Measurements from ENCODE around the gene RRM2.
A peak's percentile ranks its signal among the peaks of the same experiment; 100 is the strongest.
"Not testable (repeated sequence)": the region's sequence is repeated elsewhere in the genome, so short reads cannot be mapped to it uniquely, and the experiment has no call there.

Gene RRM2

GRCh38 chr2:10104906-10105305 lies 17.6 kb upstream of the RRM2 start:
- not testable (repeated sequence) for H3K18ac ChIP-seq (ENCODE audit: low read length); H3K4me1 ChIP-seq (ENCODE audit: control insufficient read depth, low read depth, low read length); H3K9ac ChIP-seq (ENCODE audit: low read length); H3K27me3 ChIP-seq (ENCODE audit: insufficient read depth, low read length, poor library complexity); H2BK120ac ChIP-seq (ENCODE audit: low read depth, low read length); H2BK15ac ChIP-seq (replicated peaks; ENCODE audit: low read depth); H2AK5ac ChIP-seq (ENCODE audit: low read length); H3K4ac ChIP-seq (ENCODE audit: low read depth, low read length); H4K5ac ChIP-seq (ENCODE audit: low read length); H3K56ac ChIP-seq (ENCODE audit: low read length); DNase-seq; H3K27ac ChIP-seq (ENCODE audit: low read depth, low read length); H2BK5ac ChIP-seq (ENCODE audit: low read length); H3K79me1 ChIP-seq (ENCODE audit: low read length); H4K8ac ChIP-seq (ENCODE audit: low read depth, low read length); H3K23ac ChIP-seq (ENCODE audit: low read length); H3K4me3 ChIP-seq (ENCODE audit: low read length); H3K4me2 ChIP-seq (ENCODE audit: low read length); H3K79me2 ChIP-seq (ENCODE audit: control insufficient read depth, insufficient read depth, low read length); H3K36me3 ChIP-seq (ENCODE audit: control insufficient read depth, insufficient read depth, low read length)

GRCh38 chr2:10109311-10109710 lies 13.2 kb upstream of the RRM2 start:
- H2BK120ac ChIP-seq (ENCODE audit: low read depth, low read length) = no peak overlapping the region
- H3K27me3 ChIP-seq (ENCODE audit: insufficient read depth, low read length, poor library complexity) = no peaks in the 10 kb centered on the region
- no peaks in the 10 kb centered on the region for H3K36me3 ChIP-seq (ENCODE audit: control insufficient read depth, insufficient read depth, low read length)
- H3K4me2 ChIP-seq (ENCODE audit: low read length) = no peak overlapping the region
- H3K18ac ChIP-seq (ENCODE audit: low read length) = no peak overlapping the region
- H3K4ac ChIP-seq (ENCODE audit: low read depth, low read length) = no peak overlapping the region
- no peaks in the 10 kb centered on the region for H3K4me1 ChIP-seq (ENCODE audit: control insufficient read depth, low read depth, low read length)
- H3K56ac ChIP-seq (ENCODE audit: low read length) = no peak overlapping the region
- H3K79me1 ChIP-seq (ENCODE audit: low read length) = no peaks in the 10 kb centered on the region
- no peak overlapping the region for H2AK5ac ChIP-seq (ENCODE audit: low read length)
- H4K5ac ChIP-seq (ENCODE audit: low read length) = no peak overlapping the region
- H2BK5ac ChIP-seq (ENCODE audit: low read length) = no peak overlapping the region
- no peak for DNase-seq
- H3K4me3 ChIP-seq (ENCODE audit: low read length) = no peak overlapping the region
- H4K8ac ChIP-seq (ENCODE audit: low read depth, low read length) = no peak overlapping the region
- H3K27ac ChIP-seq (ENCODE audit: low read depth, low read length) = no peak overlapping the region
- no peak overlapping the region for H2BK15ac ChIP-seq (replicated peaks; ENCODE audit: low read depth)
- no peaks in the 10 kb centered on the region for H3K79me2 ChIP-seq (ENCODE audit: control insufficient read depth, insufficient read depth, low read length)
- no peak overlapping the region for H3K23ac ChIP-seq (ENCODE audit: low read length)
- H3K9ac ChIP-seq (ENCODE audit: low read length) = no peak overlapping the region

GRCh38 chr2:10119027-10119325 lies 3.6 kb upstream of the RRM2 start:
- no peak overlapping the region for H3K27ac ChIP-seq (ENCODE audit: low read depth, low read length)
- H2BK15ac ChIP-seq (replicated peaks; ENCODE audit: low read depth) = no peak overlapping the region
- H3K79me1 ChIP-seq (ENCODE audit: low read length) = peaks cover 3% of the 10 kb centered on the region
- DNase-seq = no peak
- no peak overlapping the region for H3K23ac ChIP-seq (ENCODE audit: low read length)
- no peak overlapping the region for H3K9ac ChIP-seq (ENCODE audit: low read length)
- H3K4me2 ChIP-seq (ENCODE audit: low read length) = no peak overlapping the region
- no peak overlapping the region for H2BK120ac ChIP-seq (ENCODE audit: low read depth, low read length)
- WGBS (ENCODE audit: extremely low coverage, insufficient coverage, low lambda C conversion rate) = no CpG with 5 or more reads among the region's 3 CpGs
- no peak overlapping the region for H2BK5ac ChIP-seq (ENCODE audit: low read length)
- H2AK5ac ChIP-seq (ENCODE audit: low read length) = no peak overlapping the region
- no peak overlapping the region for H4K5ac ChIP-seq (ENCODE audit: low read length)
- H3K4ac ChIP-seq (ENCODE audit: low read depth, low read length) = no peak overlapping the region
- H3K4me1 ChIP-seq (ENCODE audit: control insufficient read depth, low read depth, low read length) = no peaks in the 10 kb centered on the region
- no peaks in the 10 kb centered on the region for H3K36me3 ChIP-seq (ENCODE audit: control insufficient read depth, insufficient read depth, low read length)
- peaks cover 22% of the 10 kb centered on the region for H3K79me2 ChIP-seq (ENCODE audit: control insufficient read depth, insufficient read depth, low read length)
- no peak overlapping the region for H3K18ac ChIP-seq (ENCODE audit: low read length)
- H3K56ac ChIP-seq (ENCODE audit: low read length) = no peak overlapping the region
- no peak overlapping the region for H4K8ac ChIP-seq (ENCODE audit: low read depth, low read length)
- no peak overlapping the region for H3K4me3 ChIP-seq (ENCODE audit: low read length)
- H3K27me3 ChIP-seq (ENCODE audit: insufficient read depth, low read length, poor library complexity) = no peaks in the 10 kb centered on the region

GRCh38 chr2:10119601-10120157 lies 2.9 kb upstream of the RRM2 start:
- no peak for DNase-seq
- Histone ChIP-seq H3K27me3 (ENCODE audit: insufficient read depth, low read length, poor library complexity) (no peaks in the 10 kb centered on the region), H3K79me1 (ENCODE audit: low read length) (peaks cover 3% of the 10 kb centered on the region), H3K4me3 (ENCODE audit: low read length) (no peak overlapping the region), H3K4me1 (ENCODE audit: control insufficient read depth, low read depth, low read length) (no peaks in the 10 kb centered on the region), H3K27ac (ENCODE audit: low read depth, low read length) (no peak overlapping the region), H3K36me3 (ENCODE audit: control insufficient read depth, insufficient read depth, low read length) (no peaks in the 10 kb centered on the region), H4K8ac (ENCODE audit: low read depth, low read length) (no peak overlapping the region), H2BK15ac (replicated peaks; ENCODE audit: low read depth) (no peak overlapping the region), H3K56ac (ENCODE audit: low read length) (peak overlapping the region; percentile 77), H2BK120ac (ENCODE audit: low read depth, low read length) (no peak overlapping the region), H2AK5ac (ENCODE audit: low read length) (no peak overlapping the region), H3K23ac (ENCODE audit: low read length) (no peak overlapping the region), H3K18ac (ENCODE audit: low read length) (no peak overlapping the region), H3K9ac (ENCODE audit: low read length) (peak overlapping the region; percentile 29), H3K4ac (ENCODE audit: low read depth, low read length) (peak overlapping the region; percentile 72), H3K4me2 (ENCODE audit: low read length) (peak overlapping the region; percentile 23), H2BK5ac (ENCODE audit: low read length) (no peak overlapping the region), H3K79me2 (ENCODE audit: control insufficient read depth, insufficient read depth, low read length) (peaks cover 25% of the 10 kb centered on the region), H4K5ac (ENCODE audit: low read length) (no peak overlapping the region)
- no CpG with 5 or more reads among the region's 14 CpGs for WGBS (ENCODE audit: extremely low coverage, insufficient coverage, low lambda C conversion rate)

GRCh38 chr2:10120158-10120876 lies 2.2 kb upstream of the RRM2 start:
- H4K5ac ChIP-seq (ENCODE audit: low read length) = no peak overlapping the region
- peak overlapping the region; percentile 81 for H3K4me3 ChIP-seq (ENCODE audit: low read length)
- H3K9ac ChIP-seq (ENCODE audit: low read length) = peak overlapping the region; percentile 95
- peak overlapping the region; percentile 84 for H3K27ac ChIP-seq (ENCODE audit: low read depth, low read length)
- peak; percentile 99 for DNase-seq
- H4K8ac ChIP-seq (ENCODE audit: low read depth, low read length) = no peak overlapping the region
- peaks cover 30% of the 10 kb centered on the region for H3K79me2 ChIP-seq (ENCODE audit: control insufficient read depth, insufficient read depth, low read length)
- H3K79me1 ChIP-seq (ENCODE audit: low read length) = peaks cover 8% of the 10 kb centered on the region
- H2BK15ac ChIP-seq (replicated peaks; ENCODE audit: low read depth) = no peak overlapping the region
- H2BK5ac ChIP-seq (ENCODE audit: low read length) = peak overlapping the region; percentile 43
- H2BK120ac ChIP-seq (ENCODE audit: low read depth, low read length) = no peak overlapping the region
- peak overlapping the region; percentile 72 for H3K4ac ChIP-seq (ENCODE audit: low read depth, low read length)
- peaks cover 5% of the 10 kb centered on the region for H3K36me3 ChIP-seq (ENCODE audit: control insufficient read depth, insufficient read depth, low read length)
- no peak overlapping the region for H3K23ac ChIP-seq (ENCODE audit: low read length)
- H3K18ac ChIP-seq (ENCODE audit: low read length) = peak overlapping the region; percentile 85
- H3K4me1 ChIP-seq (ENCODE audit: control insufficient read depth, low read depth, low read length) = peaks cover 1% of the 10 kb centered on the region
- WGBS (ENCODE audit: extremely low coverage, insufficient coverage, low lambda C conversion rate) = no CpG with 5 or more reads among the region's 60 CpGs
- peak overlapping the region; percentile 99 for H3K56ac ChIP-seq (ENCODE audit: low read length)
- peak overlapping the region; percentile 58 for H3K4me2 ChIP-seq (ENCODE audit: low read length)
- no peak overlapping the region for H2AK5ac ChIP-seq (ENCODE audit: low read length)
- no peaks in the 10 kb centered on the region for H3K27me3 ChIP-seq (ENCODE audit: insufficient read depth, low read length, poor library complexity)
